ENCODE measurements around the gene ZNF467. TPM values are rescaled to one million over a fixed set of nuclear protein-coding genes. Genes with fewer than 3 reads are reported as not detected.
A peak's percentile ranks its signal among the peaks of the same experiment; 100 is the strongest.

Gene ZNF467
- total RNA-seq, 2 donors from 2014 or later: 4.6 to 7.4 TPM

DNA sequence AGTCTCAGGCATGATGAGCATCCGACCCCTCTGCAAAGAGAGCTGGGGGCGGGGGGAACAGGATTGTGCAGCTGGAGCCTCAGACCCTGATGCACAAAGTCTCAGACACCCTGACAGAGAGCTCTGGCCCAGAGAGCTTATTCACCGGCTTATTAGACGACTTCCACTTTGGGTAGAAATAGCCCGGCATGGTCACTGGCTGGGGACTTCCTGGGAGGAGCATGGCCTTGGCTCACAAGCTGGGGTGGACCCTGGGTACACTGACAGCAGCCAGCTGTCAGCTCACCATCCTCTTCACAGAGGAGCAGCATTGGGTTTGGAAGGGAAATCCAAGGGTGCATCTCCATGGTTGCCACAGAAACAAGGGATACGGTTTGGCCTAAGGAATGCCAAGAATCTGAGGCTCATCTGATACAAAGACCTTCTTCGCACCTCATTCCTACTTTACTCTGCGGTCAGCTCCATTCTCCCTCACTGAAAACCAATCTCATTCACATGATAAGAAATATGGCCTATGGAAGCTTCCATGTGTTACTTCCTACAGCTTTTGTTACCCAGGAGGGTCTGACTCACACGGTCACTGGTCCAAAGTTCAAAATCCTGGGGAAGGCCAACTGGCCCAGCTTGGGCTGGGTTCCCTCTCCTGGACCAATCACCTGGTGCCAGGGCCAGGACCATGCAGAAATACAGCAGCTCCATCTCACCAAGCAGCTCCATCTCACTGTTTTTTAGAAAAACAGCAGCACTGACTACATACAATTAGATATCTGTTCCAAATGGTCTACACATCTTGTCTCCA, 25.1 kb downstream of the ZNF467 start:
- no peak overlapping the region for H3K27ac ChIP-seq
- no peak overlapping the region for H3K4me3 ChIP-seq
- ATAC-seq (ENCODE audit: insufficient number of reproducible peaks, low FRiP score, low read depth): no peak
- no peaks in the 10 kb centered on the region for H3K27me3 ChIP-seq (replicated peaks; ENCODE audit: insufficient read depth)
- no peak for DNase-seq (ENCODE audit: low spot score)
- H3K4me1 ChIP-seq (ENCODE audit: control insufficient read depth in 1 of 2, low read depth in 2 of 2): no peaks in the 10 kb centered on the region
- TF ChIP-seq, protein P1, sequence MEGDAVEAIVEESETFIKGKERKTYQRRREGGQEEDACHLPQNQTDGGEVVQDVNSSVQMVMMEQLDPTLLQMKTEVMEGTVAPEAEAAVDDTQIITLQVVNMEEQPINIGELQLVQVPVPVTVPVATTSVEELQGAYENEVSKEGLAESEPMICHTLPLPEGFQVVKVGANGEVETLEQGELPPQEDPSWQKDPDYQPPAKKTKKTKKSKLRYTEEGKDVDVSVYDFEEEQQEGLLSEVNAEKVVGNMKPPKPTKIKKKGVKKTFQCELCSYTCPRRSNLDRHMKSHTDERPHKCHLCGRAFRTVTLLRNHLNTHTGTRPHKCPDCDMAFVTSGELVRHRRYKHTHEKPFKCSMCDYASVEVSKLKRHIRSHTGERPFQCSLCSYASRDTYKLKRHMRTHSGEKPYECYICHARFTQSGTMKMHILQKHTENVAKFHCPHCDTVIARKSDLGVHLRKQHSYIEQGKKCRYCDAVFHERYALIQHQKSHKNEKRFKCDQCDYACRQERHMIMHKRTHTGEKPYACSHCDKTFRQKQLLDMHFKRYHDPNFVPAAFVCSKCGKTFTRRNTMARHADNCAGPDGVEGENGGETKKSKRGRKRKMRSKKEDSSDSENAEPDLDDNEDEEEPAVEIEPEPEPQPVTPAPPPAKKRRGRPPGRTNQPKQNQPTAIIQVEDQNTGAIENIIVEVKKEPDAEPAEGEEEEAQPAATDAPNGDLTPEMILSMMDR (IDR thresholded peaks at IDR 0.05): no peak
- no peaks in the 10 kb centered on the region for H3K36me3 ChIP-seq
- H3K9me3 ChIP-seq: no peaks in the 10 kb centered on the region

DNA sequence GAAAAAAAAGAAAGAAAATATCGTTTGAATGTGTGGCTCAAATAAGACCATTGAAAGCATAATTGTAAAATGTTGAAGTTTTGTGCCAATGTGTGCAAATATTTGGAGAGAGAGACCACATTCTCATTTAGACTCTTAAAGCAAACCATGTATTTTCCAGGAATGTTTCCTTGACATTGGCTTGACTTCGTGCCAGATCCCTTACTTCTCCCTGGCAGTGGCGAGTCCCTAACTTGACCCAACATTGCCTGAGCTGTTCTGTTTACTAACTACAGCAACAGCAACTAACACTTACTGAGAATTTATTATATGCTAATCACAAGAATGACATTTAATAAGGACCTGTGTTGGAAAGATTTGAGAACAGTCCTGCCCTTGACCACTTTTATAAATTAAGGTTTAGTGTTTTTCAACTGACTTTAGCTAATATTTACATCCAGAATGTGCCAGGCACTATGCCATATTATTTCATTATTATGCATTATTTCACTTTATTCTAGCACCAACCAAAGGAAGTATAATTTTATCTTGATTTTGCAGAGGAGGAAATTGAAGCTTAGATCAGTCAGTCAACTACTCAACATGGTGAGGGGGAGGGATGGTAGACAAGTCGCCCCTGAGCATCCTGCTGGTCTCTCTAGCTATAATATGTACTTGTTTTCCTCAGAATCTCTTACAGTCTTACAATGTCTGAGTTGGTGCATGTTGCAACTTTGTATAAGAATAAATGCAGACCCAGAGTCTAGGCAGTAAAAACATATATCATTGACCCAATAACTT, 29.7 kb downstream of the ZNF467 start:
- DNase-seq (ENCODE audit: low spot score) (no peak), ATAC-seq (ENCODE audit: insufficient number of reproducible peaks, low FRiP score, low read depth) (no peak)
- peaks cover 0 to 12% of the 10 kb centered on the region in 2 donors for H3K4me1 ChIP-seq (ENCODE audit: control insufficient read depth in 1 of 2, low read depth in 2 of 2)
- no peak overlapping the region for H3K27ac ChIP-seq
- no peaks in the 10 kb centered on the region for H3K9me3 ChIP-seq
- no peaks in the 10 kb centered on the region for H3K27me3 ChIP-seq (replicated peaks; ENCODE audit: insufficient read depth)
- H3K36me3 ChIP-seq: no peaks in the 10 kb centered on the region
- H3K4me3 ChIP-seq: no peak overlapping the region
- TF ChIP-seq, protein P1 (IDR thresholded peaks at IDR 0.05): no peak

DNA sequence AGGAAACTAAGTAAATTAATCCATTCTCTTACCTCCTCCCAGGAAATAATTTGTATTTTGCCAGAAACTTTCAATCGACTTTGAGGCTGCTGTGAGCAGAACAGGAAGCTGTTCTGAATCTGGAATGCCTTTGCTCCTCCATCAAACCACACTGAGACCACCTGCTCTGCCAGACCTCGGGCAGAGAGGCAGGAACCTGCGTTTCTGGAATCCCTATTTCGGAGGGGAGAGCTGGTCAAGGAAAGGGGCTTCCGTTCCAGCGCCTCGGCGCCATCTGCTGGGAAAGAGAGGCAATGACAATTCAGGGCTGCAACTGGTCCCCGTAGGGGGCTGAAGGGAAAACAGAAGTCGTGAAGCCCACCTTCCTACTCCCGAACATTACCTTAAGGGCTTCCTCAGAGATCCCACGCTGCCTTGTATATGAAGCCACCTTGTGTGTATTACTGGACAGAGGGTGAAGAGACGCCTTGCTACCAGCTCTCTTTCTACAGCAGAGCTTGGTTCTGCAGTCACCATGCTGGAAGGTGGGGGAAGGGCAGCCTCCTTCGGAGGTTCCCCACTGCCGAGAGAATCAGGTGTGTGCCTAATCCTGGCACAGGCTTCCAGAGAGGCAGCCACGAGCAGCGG, 31.2 kb downstream of the ZNF467 start:
- ATAC-seq (ENCODE audit: insufficient number of reproducible peaks, low FRiP score, low read depth) (peak; percentile 83), DNase-seq (ENCODE audit: low spot score) (no peak)
- TF ChIP-seq, protein P1 (IDR thresholded peaks at IDR 0.05): peak; percentile 76
- Histone ChIP-seq H3K27ac (no peak overlapping the region), H3K4me3 (peak overlapping the region; percentile 65), H3K4me1 (ENCODE audit: control insufficient read depth in 1 of 2, low read depth in 2 of 2) (peaks cover 0 to 12% of the 10 kb centered on the region in 2 donors), H3K9me3 (no peaks in the 10 kb centered on the region), H3K36me3 (no peaks in the 10 kb centered on the region), H3K27me3 (replicated peaks; ENCODE audit: insufficient read depth) (no peaks in the 10 kb centered on the region)

DNA sequence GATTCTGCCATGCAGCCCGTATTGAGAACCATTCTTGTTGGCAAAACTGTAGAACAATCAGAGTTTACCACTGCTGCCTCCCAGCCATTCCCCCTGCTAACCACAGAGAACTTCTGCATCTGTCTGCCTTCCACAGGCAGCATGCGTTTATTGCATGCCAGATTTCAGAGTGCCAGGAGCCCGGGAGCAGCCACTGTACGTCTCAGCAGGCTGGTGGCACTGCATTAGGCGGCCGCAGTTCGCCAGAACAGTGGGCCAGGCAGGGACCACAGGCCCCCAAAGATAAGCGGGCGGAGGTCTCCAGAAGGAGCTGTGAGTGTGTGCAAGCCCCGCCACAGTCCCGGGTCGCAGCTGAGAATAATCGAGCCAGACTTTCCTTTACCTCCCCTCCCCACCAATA, 31.8 kb downstream of the ZNF467 start:
- no peak for DNase-seq (ENCODE audit: low spot score)
- TF ChIP-seq, protein P1 (IDR thresholded peaks at IDR 0.05): no peak
- H3K4me1 ChIP-seq (ENCODE audit: control insufficient read depth in 1 of 2, low read depth in 2 of 2): peaks cover 0 to 12% of the 10 kb centered on the region in 2 donors
- no peaks in the 10 kb centered on the region for H3K36me3 ChIP-seq
- ATAC-seq (ENCODE audit: insufficient number of reproducible peaks, low FRiP score, low read depth): no peak
- H3K27ac ChIP-seq: no peak overlapping the region
- peak overlapping the region; percentile 65 for H3K4me3 ChIP-seq
- H3K9me3 ChIP-seq: no peaks in the 10 kb centered on the region
- no peaks in the 10 kb centered on the region for H3K27me3 ChIP-seq (replicated peaks; ENCODE audit: insufficient read depth)
